Midbrain (tissue), 1 donor: ENCODE data around the gene FBXW10.
"Not testable (repeated sequence)": the region's sequence is repeated elsewhere in the genome, so short reads cannot be mapped to it uniquely, and the experiment has no call there.

Source experiments
- DNase-seq: peaks from one replicate; lab custom pipeline; 2025; lab: John Stamatoyannopoulos, UW

The FBXW10 gene

GRCh38 chr17:18753829-18754409 lies 10.1 kb downstream of the FBXW10 start:
- DNase-seq = not testable (repeated sequence)

DNA sequence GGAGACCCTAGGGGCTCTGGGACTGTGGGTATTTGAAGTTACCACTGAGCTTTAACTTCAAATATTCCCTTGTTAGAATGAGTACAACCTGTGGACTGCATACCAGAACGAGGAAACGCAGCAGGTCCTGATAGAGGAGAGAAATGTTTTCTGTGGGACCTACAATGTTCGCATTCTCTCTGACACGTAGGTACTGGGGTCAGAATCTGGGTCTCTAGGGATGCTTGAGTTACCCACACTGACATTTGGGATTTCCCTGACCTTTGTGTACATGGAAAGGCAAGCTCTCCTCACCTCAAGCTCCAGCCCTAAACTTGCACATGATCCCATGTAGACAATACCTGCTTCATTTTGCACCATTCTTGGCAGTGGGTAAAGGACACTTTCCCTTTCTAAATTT lies 12.1 kb downstream of the FBXW10 start:
- not testable (repeated sequence) for DNase-seq

DNA sequence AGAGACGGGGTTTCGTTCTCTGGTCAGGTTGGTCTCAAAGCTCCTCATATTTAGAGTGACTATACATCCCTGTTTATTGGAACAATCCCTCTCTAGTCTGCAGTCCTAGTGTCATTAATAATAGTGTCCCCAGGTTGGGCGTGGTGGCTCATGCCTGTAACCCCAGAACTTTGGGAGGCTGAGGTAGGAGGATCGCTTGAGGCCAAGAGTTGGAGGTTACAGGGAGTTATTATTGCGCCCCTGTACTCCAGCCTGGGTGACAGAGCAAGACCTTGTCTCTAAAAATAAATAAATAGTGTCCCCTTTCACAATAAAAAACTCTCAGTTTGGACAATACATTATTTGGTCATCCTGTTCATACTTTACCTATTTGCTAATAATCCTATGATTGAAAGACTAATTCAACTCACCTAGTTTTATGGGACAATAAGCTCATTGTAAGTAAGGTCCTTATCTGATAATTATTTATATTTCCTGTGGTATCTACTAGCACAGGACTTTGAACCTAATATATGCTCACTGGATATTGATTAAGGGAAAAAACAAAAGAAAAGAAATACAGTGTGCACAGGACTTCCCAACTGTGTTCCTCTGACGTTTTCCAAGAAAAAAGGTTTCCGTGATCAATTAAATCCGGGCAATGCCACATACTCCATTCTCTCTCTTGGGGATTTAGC lies 13.7 kb downstream of the FBXW10 start:
- not testable (repeated sequence) for DNase-seq

DNA sequence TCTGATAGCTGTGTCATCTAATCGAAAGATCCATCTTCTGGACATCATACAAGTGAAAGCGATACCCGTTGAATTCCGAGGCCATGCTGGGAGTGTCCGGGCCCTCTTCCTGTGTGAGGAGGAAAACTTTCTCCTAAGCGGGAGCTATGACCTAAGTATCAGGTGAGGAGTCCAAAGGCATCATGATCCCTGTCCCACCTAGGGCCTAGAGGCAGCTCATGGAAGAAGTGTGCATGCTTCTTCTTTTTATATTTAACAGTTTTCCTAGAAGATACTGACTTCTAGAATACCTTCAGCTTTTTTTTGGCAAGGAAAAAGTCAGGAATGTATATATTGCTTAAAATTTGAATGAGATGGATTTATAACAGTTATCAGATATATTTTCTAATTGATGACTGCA lies 14.5 kb downstream of the FBXW10 start:
- not testable (repeated sequence) for DNase-seq

- not testable (repeated sequence) for DNase-seq
Measured at GRCh38 chr17:18760221-18760620, 16.4 kb downstream of the FBXW10 start.

- DNase-seq = not testable (repeated sequence)
Measured at GRCh38 chr17:18770572-18770971, 26.7 kb downstream of the FBXW10 start.

GRCh38 chr17:18771066-18771465 lies 27.2 kb downstream of the FBXW10 start:
- DNase-seq = not testable (repeated sequence)

- DNase-seq = no peak
Measured at GRCh38 chr17:18772471-18772870, 28.6 kb downstream of the FBXW10 start.

GRCh38 chr17:18780991-18781718 lies 37.3 kb downstream of the FBXW10 start, which contains the start of gene TVP23B:
TVP23B (plus strand) TSS chr17:18781183; CDS start chr17:18781294, 111 bp downstream.
- DNase-seq = peak; percentile 95

DNA sequence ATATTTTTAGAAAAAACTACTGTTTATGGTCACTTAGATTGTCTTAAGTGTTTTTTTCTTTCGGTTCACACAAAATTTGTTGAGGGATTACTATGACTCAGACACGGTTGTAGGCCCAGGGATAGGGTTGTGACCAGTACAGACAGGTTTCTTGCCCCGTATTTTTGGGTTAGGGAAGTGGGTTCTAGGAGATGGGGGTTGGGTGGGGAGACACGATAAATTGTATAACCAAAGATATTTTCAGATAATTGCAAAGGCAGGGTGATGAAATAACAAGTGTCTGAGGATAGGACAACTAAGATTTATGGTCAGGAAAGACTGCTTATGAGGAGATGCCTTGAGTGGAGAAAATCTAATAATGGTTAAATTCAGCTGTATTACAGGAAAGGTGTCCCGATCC lies 38.0 kb downstream of the FBXW10 start:
- not testable (repeated sequence) for DNase-seq

DNA sequence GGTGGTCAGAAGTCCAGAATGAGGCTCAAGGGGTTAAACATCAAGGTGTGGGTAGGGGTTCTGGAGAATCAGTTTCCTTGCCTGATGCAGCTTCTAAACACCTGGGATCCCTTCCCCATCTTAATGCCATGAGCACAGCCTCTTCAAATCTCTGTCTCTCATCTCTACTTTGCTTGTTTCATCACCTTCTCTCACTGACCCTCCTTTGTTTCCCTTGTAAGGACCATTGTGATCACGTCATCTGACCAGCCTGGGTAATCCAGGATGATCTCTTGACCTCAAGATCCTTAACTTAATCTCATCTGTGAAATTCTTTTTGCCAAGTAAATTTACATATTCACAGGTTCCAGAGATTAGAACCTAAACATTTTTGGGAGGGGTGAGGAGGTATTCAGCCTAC lies 42.1 kb downstream of the FBXW10 start:
- not testable (repeated sequence) for DNase-seq

- not testable (repeated sequence) for DNase-seq
Measured at GRCh38 chr17:18786890-18787289, 43.0 kb downstream of the FBXW10 start.

GRCh38 chr17:18791402-18791801 lies 47.5 kb downstream of the FBXW10 start:
- not testable (repeated sequence) for DNase-seq

- DNase-seq = not testable (repeated sequence)
Measured at GRCh38 chr17:18794841-18795240, 51.0 kb downstream of the FBXW10 start.

DNA sequence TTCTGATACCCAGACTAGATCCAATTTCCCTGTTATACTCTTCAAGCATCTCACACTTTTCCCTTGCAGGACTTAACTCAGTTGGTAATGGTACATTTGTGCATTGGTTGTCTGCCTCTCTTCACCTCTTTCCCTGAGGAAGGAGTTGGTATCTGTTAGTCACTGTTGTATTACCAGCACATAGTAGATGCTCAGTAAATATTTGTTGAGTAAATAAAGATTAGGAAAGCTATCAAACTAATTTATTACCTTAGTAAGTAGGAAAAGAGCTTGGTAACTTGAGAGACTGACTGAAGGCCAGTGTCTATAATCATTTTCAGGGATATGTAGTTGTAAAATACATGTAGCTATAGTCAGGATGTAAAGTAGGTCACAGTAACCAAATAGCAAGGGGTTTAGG lies 53.0 kb downstream of the FBXW10 start:
- not testable (repeated sequence) for DNase-seq

GRCh38 chr17:18803458-18804245 lies 59.8 kb downstream of the FBXW10 start:
- not testable (repeated sequence) for DNase-seq

DNA sequence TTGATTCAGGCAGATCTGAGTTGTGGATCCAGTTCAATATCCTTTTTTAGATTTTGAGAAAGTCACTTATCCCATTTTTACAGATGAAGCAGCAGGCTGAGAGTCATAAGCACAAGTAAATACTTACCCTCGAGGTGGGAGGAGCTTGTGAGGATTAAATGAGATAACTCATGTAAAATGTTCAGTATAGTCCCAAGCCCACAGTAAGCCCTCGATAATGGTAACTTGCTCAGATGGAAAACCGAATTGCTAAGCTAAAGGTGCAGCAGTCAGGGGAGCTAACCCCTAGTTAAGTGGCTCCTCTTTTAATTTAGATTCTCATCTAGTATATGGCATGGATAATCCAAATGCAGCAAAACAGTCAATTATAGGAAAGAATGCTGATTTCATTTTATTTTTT lies 72.1 kb downstream of the FBXW10 start:
- not testable (repeated sequence) for DNase-seq

GRCh38 chr17:18816489-18817371 lies 72.9 kb downstream of the FBXW10 start:
- DNase-seq = peak; percentile 64

GRCh38 chr17:18821430-18821829 lies 77.6 kb downstream of the FBXW10 start:
- DNase-seq = not testable (repeated sequence)

GRCh38 chr17:18827613-18828012 lies 83.8 kb downstream of the FBXW10 start:
- not testable (repeated sequence) for DNase-seq
